HFFc6 (cell line): ENCODE data around the gene BICRA. TPM values are rescaled to one million over a fixed set of nuclear protein-coding genes. Genes with fewer than 3 reads are reported as not detected.

Experiments
- DNase-seq: peaks from one replicate; pipeline ENCODE4 v3.0.0-alpha.2; 2018
- H3K27ac Mint-ChIP-seq: 2 replicates; pipeline ENCODE4 v1.8.0; 2020; ENCODE audit warnings: mild to moderate bottlenecking, mixed read lengths
- H3K27me3 Mint-ChIP-seq: 2 replicates; pipeline ENCODE4 v1.8.0; 2021; ENCODE audit warnings: mild to moderate bottlenecking, moderate library complexity, mixed read lengths; ENCODE audit not compliant: insufficient read depth
- H3K36me3 Mint-ChIP-seq: 2 replicates; pipeline ENCODE4 v1.8.0; 2021; ENCODE audit warnings: low read depth, mixed read lengths
- H3K4me1 Mint-ChIP-seq: 2 replicates; pipeline ENCODE4 v1.8.0; 2020; ENCODE audit warnings: low read depth, mixed read lengths
- H3K4me3 Mint-ChIP-seq: 2 replicates; pipeline ENCODE4 v1.8.0; 2020; ENCODE audit warnings: mild to moderate bottlenecking, moderate library complexity, mixed read lengths
- H3K9me3 Mint-ChIP-seq: 2 replicates; pipeline ENCODE4 v1.8.0; 2020; ENCODE audit warnings: mild to moderate bottlenecking, mixed read lengths
- CTCF ChIP-seq: fragments of 200-600 bp; sonication (generic); IDR thresholded peaks from 2 replicates; pipeline ENCODE4 v1.5.0; 2021; ENCODE audit warnings: antibody characterized with exemption, mild to moderate bottlenecking
- long read RNA-seq: library from polyadenylated mRNA; unstranded; transcript quantifications from one replicate; pipeline ENCODE4 v2.0.0, GENCODE V29; 2019
- total RNA-seq, 6 experiments: library from RNA; stranded (reverse); fragmentation: NEBNext Ultra II Directional; extraction: Animal tissue kit (Norgen Biotek cat#: 25700); gene quantifications; 2 replicates in 1 of 6; 3 replicates in 5 of 6; pipeline ENCODE4 v1.2.3, GENCODE V29; 2021

BICRA gene
- 10 to 100 TPM; 11.8 to 16.7 (median 15.5) TPM for total RNA-seq
- long read RNA-seq, partial matches to known transcripts, result 0 of 2 reads
- long read RNA-seq, other reads (novel, unspliced or antisense), result 1 of 2 reads

- no peaks in the 10 kb centered on the region for H3K27me3 Mint-ChIP-seq
- TF ChIP-seq CTCF, result no peak
- peak within 1 kb of the TSS; percentile 92 for H3K4me3 Mint-ChIP-seq
- peak within 1 kb of the TSS; percentile 92 for H3K27ac Mint-ChIP-seq
- H3K36me3 Mint-ChIP-seq, result peaks cover 10% of the 10 kb centered on the region; the same call in 1 of the 2 replicates
- DNase-seq, result peak; percentile 63
- no peaks in the 10 kb centered on the region for H3K9me3 Mint-ChIP-seq
- peaks cover 40% of the 10 kb centered on the region for H3K4me1 Mint-ChIP-seq
Measured at GRCh38 chr19:47608969-47609905, at the start of gene BICRA. Gene BICRA (plus strand): TSS chr19:47609134. CDS start chr19:47673575, 64,441 bp downstream.

DNA sequence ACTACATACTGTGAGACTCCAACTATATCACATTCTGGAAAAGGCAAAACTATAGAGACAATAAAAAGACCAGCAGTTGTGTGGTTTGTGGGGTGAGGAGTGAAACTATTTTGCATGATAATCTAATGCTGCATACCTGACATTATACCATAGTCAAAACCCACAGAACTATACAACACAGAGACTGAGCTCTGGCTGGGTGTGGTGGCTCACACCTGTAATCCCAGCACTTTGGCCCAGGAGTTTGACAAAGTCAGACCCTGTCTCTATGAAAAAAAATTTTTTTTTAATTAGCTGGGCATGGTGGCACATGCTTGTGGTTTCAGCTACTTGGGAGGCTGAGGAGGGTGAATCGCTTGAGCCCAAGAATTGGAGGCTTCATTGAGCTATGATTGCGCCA, 47.9 kb upstream of the BICRA start:
- Mint-ChIP-seq H3K27ac (no peak overlapping the region), H3K36me3 (no peaks in the 10 kb centered on the region), H3K27me3 (peaks cover 10% of the 10 kb centered on the region; the same call in 1 of the 2 replicates), H3K4me3 (no peak overlapping the region), H3K4me1 (no peaks in the 10 kb centered on the region), H3K9me3 (no peaks in the 10 kb centered on the region)
- no peak for TF ChIP-seq CTCF
- no peak for DNase-seq

GRCh38 chr19:47561440-47562057, 47.4 kb upstream of the BICRA start:
- TF ChIP-seq CTCF, result no peak
- no peak for DNase-seq
- H3K4me3 Mint-ChIP-seq, result no peak overlapping the region; the same call in 1 of the 2 replicates
- no peaks in the 10 kb centered on the region for H3K4me1 Mint-ChIP-seq
- H3K9me3 Mint-ChIP-seq, result no peaks in the 10 kb centered on the region
- H3K27ac Mint-ChIP-seq, result no peak overlapping the region
- H3K36me3 Mint-ChIP-seq, result no peaks in the 10 kb centered on the region
- peaks cover 10% of the 10 kb centered on the region; the same call in 1 of the 2 replicates for H3K27me3 Mint-ChIP-seq

GRCh38 chr19:47564081-47564480, 44.9 kb upstream of the BICRA start:
- Mint-ChIP-seq H3K9me3 (no peaks in the 10 kb centered on the region), H3K4me3 (no peak overlapping the region), H3K4me1 (no peaks in the 10 kb centered on the region), H3K27ac (no peak overlapping the region), H3K27me3 (peaks cover 10% of the 10 kb centered on the region; the same call in 1 of the 2 replicates), H3K36me3 (no peaks in the 10 kb centered on the region)
- TF ChIP-seq CTCF, result no peak
- no peak for DNase-seq

DNA sequence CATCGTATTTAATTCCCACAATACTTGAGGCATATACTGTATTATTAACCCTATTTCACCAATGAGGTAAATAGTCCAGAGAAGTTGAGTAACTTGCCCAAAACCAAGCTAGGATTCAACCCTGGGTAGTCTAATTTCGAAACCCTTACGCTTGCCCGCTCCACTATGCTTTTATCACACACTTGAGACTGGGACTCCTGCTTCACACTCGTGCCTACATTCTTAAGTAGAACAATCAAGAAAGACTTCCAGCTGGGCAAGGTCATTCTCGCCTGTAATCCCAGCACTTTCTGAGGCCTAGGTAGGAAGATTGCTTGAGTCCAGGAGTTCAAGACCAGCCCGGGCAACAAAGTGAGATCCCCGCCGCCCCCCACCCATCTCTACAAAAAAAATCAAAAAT, 39.6 kb upstream of the BICRA start:
- no peaks in the 10 kb centered on the region for H3K9me3 Mint-ChIP-seq
- no peaks in the 10 kb centered on the region for H3K4me1 Mint-ChIP-seq
- H3K27ac Mint-ChIP-seq, result no peak overlapping the region
- H3K4me3 Mint-ChIP-seq, result no peak overlapping the region
- no peak for DNase-seq
- peaks cover 8% of the 10 kb centered on the region for H3K27me3 Mint-ChIP-seq
- no peak for TF ChIP-seq CTCF
- no peaks in the 10 kb centered on the region for H3K36me3 Mint-ChIP-seq
